Activated CD4-positive, alpha-beta T cell treated with anti-CD3 and anti-CD28 coated beads for 36 hours (primary cell): ENCODE results near the gene ANKRD49. TPM values are rescaled to one million over a fixed set of nuclear protein-coding genes. Genes with fewer than 3 reads are reported as not detected.
"Not testable (repeated sequence)": the region's sequence is repeated elsewhere in the genome, so short reads cannot be mapped to it uniquely, and the experiment has no call there.

ENCODE experiments used
- ATAC-seq: fragments of 200-7000 bp; cut with Tn5 transposase; one replicate; pipeline ENCODE4 v1.10.0; 2021; ENCODE audit warnings: mild to moderate bottlenecking, moderate library complexity
- CTCF ChIA-PET: fragments of 350-600 bp; sonication (Branson Sonifier 250); formaldehyde crosslinking; loops from one replicate; lab custom pipeline; 2021; ENCODE audit warnings: antibody characterized with exemption; lab: Charles Lee
- POLR2A ChIA-PET: fragments of 350-600 bp; sonication (Branson Sonifier 250); formaldehyde crosslinking; loops from one replicate; lab custom pipeline; 2021; ENCODE audit warnings: antibody characterized with exemption, inconsistent platforms; lab: Charles Lee
- DNase-seq: peaks from one replicate; pipeline ENCODE4 v3.0.0-alpha.2; 2020
- H3K27ac Mint-ChIP-seq: one replicate; pipeline ENCODE4 v1.8.0; 2021; ENCODE audit warnings: mixed read lengths
- H3K27me3 Mint-ChIP-seq: one replicate; pipeline ENCODE4 v1.8.0; 2021; ENCODE audit warnings: mixed read lengths
- H3K36me3 Mint-ChIP-seq: one replicate; pipeline ENCODE4 v1.8.0; 2021; ENCODE audit warnings: low read depth, mixed read lengths
- H3K4me1 Mint-ChIP-seq: one replicate; pipeline ENCODE4 v1.8.0; 2021; ENCODE audit warnings: mixed read lengths
- H3K4me3 Mint-ChIP-seq: one replicate; pipeline ENCODE4 v1.8.0; 2021; ENCODE audit warnings: mild to moderate bottlenecking, moderate library complexity, mixed read lengths
- H3K9me3 Mint-ChIP-seq: one replicate; pipeline ENCODE4 v1.8.0; 2021; ENCODE audit warnings: low read depth, mixed read lengths
- intact Hi-C, 2 experiments: fragments of 100-400 bp; cut with DNase I in 1 of 2; cut with micrococcal nuclease in 1 of 2; formaldehyde crosslinking; loops; one replicate each; pipeline versions ENCODE4 v1.14.2 to v1.15.1; 2022 to 2024; cut with DNase I, micrococcal nuclease
- total RNA-seq, 2 experiments: library from RNA; stranded (reverse); gene quantifications; one replicate each; pipeline ENCODE4 v1.2.3, GENCODE V29; 2021

ANKRD49 gene
- total RNA-seq, 2 experiments from 2014 or later, result 20.8 to 22.4 TPM

- POLR2A ChIA-PET, result no interaction called here
- CTCF ChIA-PET, result no interaction called here
- H3K36me3 Mint-ChIP-seq, result peaks cover 38% of the 10 kb centered on the region
Measured at GRCh38 chr11:94469416-94469815, 24.4 kb upstream of the ANKRD49 start.

DNA sequence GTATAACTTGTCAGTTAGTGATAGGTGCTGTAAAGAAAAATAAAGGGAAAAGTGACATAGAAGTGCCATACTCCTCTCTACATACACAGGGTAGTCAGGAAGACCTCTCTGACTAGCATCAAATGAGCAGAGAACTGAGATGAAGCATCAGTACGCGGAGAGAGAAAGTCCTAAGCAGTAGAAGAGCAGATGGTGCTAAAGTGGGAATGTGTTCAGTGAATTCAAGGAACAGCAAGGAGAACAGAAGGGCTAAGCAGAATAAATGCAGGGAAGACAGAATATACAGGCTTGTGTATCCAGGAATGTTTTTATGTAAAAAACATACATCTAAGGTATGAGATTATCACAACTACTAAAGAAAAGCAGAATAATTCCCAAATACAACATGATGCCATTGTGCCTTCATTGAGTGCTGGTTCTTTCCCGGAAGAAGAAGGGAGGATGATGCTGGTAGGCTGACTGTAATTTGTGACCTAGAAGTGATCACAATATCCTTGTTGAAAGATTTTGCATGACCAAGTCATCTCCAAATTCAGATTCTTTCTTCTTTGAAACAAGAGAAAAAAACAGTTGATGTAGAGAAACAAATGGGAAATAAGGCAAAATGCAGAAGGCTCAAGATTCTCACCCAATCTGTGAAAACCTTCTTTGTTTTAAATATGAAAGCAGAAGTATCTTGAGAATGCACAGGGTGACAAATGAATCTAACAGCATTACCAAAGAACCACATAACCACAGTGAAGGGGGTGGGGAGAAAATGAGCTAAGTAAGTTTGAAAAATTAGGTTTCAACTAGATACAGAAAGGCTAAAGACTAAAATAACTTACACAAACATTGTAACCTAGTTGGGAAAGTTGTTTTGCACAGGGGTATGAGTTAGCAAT, 20.6 kb upstream of the ANKRD49 start:
- intact Hi-C loops, result no loop called here
- POLR2A ChIA-PET, result no interaction called here
- ATAC-seq (peak; percentile 75), DNase-seq (peak; percentile 34)
- Mint-ChIP-seq H3K4me3 (no peak overlapping the region), H3K4me1 (peaks cover 24% of the 10 kb centered on the region), H3K27me3 (no peaks in the 10 kb centered on the region), H3K27ac (no peak overlapping the region), H3K36me3 (peaks cover 37% of the 10 kb centered on the region), H3K9me3 (no peaks in the 10 kb centered on the region)
- CTCF ChIA-PET, result no interaction called here

More at GRCh38 chr11:94469416-94469815, 24.4 kb upstream of the ANKRD49 start:
- H3K4me3 Mint-ChIP-seq, result no peak overlapping the region
- ATAC-seq, result peak; percentile 87
- H3K27ac Mint-ChIP-seq, result no peak overlapping the region
- peaks cover 16% of the 10 kb centered on the region for H3K4me1 Mint-ChIP-seq
- H3K27me3 Mint-ChIP-seq, result no peaks in the 10 kb centered on the region
- no peak for DNase-seq
- H3K9me3 Mint-ChIP-seq, result no peaks in the 10 kb centered on the region
- intact Hi-C loops, result no loop called here

DNA sequence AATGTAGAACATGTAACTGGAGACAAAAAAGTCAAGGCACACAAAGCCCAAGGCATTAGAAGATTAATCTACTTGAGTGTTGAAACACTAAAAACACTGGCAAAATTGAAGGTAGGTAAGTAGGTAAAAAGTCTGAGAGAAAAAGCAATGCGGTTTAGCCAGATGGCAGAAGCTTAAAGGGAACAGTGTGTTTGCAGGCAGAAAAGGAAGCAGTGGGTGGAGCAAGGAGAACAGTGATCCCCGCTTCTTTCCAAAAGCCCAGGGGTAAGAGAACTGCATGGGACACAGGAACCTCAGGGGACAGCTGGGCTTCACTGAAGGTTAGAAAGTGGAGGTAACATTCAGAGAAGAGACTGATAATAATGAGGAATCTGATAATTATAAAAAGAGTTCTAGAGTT, 16.2 kb upstream of the ANKRD49 start:
- H3K4me1 Mint-ChIP-seq, result peaks cover 20% of the 10 kb centered on the region
- intact Hi-C loops, result no loop called here
- H3K27me3 Mint-ChIP-seq, result no peaks in the 10 kb centered on the region
- no peaks in the 10 kb centered on the region for H3K9me3 Mint-ChIP-seq
- no peak for ATAC-seq
- H3K27ac Mint-ChIP-seq, result no peak overlapping the region
- H3K36me3 Mint-ChIP-seq, result peaks cover 51% of the 10 kb centered on the region
- ChIA-PET POLR2A (no interaction called here), CTCF (interaction anchor here (0.6 to 0.9 kb wide), 2 partner anchors 14 to 31 kb away, joined by 3 to 5 read pairs; no protein-coding TSS in a partner anchor)
- H3K4me3 Mint-ChIP-seq, result no peak overlapping the region
- no peak for DNase-seq

- no peak for ATAC-seq
- DNase-seq, result no peak
- intact Hi-C loops, result no loop called here
- H3K27ac Mint-ChIP-seq, result no peak overlapping the region
- H3K4me1 Mint-ChIP-seq, result peaks cover 7% of the 10 kb centered on the region
- H3K36me3 Mint-ChIP-seq, result peaks cover 50% of the 10 kb centered on the region
- no peaks in the 10 kb centered on the region for H3K9me3 Mint-ChIP-seq
- CTCF ChIA-PET, result no interaction called here
- H3K4me3 Mint-ChIP-seq, result no peak overlapping the region
- no peaks in the 10 kb centered on the region for H3K27me3 Mint-ChIP-seq
- POLR2A ChIA-PET, result no interaction called here
Measured at GRCh38 chr11:94481342-94481741, 12.4 kb upstream of the ANKRD49 start.

GRCh38 chr11:94486068-94486467, 7.7 kb upstream of the ANKRD49 start:
- peaks cover 60% of the 10 kb centered on the region for H3K36me3 Mint-ChIP-seq
- intact Hi-C loops, result no loop called here
- ChIA-PET CTCF (no interaction called here), POLR2A (no interaction called here)
- no peaks in the 10 kb centered on the region for H3K27me3 Mint-ChIP-seq
- no peaks in the 10 kb centered on the region for H3K9me3 Mint-ChIP-seq
- H3K4me3 Mint-ChIP-seq, result no peak overlapping the region
- DNase-seq (no peak), ATAC-seq (no peak)
- H3K4me1 Mint-ChIP-seq, result peaks cover 5% of the 10 kb centered on the region
- H3K27ac Mint-ChIP-seq, result no peak overlapping the region

- peak overlapping the region; percentile 94 for H3K4me3 Mint-ChIP-seq
- POLR2A ChIA-PET, result interaction anchor here (1.0 kb wide), 1 partner anchor 752 kb away, joined by 4 read pairs; the partner anchor contains the start of gene C11orf54
- ATAC-seq (peak; percentile 71), DNase-seq (no peak)
- CTCF ChIA-PET, result interaction anchor here (0.6 to 1.4 kb wide), 5 partner anchors 8 to 706 kb away, joined by 4 to 7 read pairs (median 4); no protein-coding TSS in a partner anchor
- peak overlapping the region; percentile 97 for H3K27ac Mint-ChIP-seq
- H3K36me3 Mint-ChIP-seq, result peaks cover 35% of the 10 kb centered on the region
- intact Hi-C loops, result loop anchor here (1.0 to 10.0 kb wide), 6 partner anchors 48 to 1298 kb away; partner anchors contain the start of genes CEP57 (in 2 of the 2), FUT4 (in 1 of the 2), MED17 (in 1 of the 2) and SLC36A4 (in 1 of the 2)
- no peaks in the 10 kb centered on the region for H3K9me3 Mint-ChIP-seq
- no peaks in the 10 kb centered on the region for H3K27me3 Mint-ChIP-seq
- H3K4me1 Mint-ChIP-seq, result peaks cover 24% of the 10 kb centered on the region
Measured at GRCh38 chr11:94494126-94494680, 419 bp downstream of the ANKRD49 start.

- Mint-ChIP-seq H3K4me1 (peaks cover 9% of the 10 kb centered on the region), H3K27ac (no peak overlapping the region), H3K4me3 (no peak overlapping the region), H3K9me3 (no peaks in the 10 kb centered on the region), H3K27me3 (no peaks in the 10 kb centered on the region), H3K36me3 (peaks cover 27% of the 10 kb centered on the region)
- ChIA-PET CTCF (interaction anchor here (0.6 to 1.0 kb wide), 3 partner anchors 12 to 605 kb away, joined by 3 read pairs; partner anchors contain the start of gene C11orf97), POLR2A (no interaction called here)
- intact Hi-C loops, result loop anchor here (10.0 kb wide), 2 partner anchors 575 to 1555 kb away; no protein-coding TSS in a partner anchor
- DNase-seq (no peak), ATAC-seq (no peak)
Measured at GRCh38 chr11:94500181-94500580, 6.4 kb downstream of the ANKRD49 start.

DNA sequence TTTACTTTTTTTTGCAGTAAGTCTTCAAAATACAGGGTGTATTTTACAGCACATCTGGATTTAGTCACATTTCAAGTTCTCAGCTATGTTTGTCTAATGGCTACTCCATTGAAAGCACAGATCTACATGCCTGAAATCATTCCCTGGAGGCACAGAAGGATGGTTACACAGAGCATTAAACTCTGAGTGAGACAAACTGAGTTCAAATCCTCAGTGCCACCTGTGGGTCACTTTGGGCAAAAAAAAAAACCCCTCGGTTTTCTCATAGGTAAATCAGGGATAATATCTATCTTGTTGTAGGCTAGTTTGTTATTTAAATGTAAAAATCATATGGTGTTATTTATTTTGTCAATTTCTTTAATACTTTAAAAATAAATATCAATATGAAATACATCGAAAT, 7.7 kb downstream of the ANKRD49 start:
- Mint-ChIP-seq H3K36me3 (peaks cover 24% of the 10 kb centered on the region), H3K27ac (no peak overlapping the region), H3K27me3 (no peaks in the 10 kb centered on the region), H3K4me3 (no peak overlapping the region), H3K9me3 (no peaks in the 10 kb centered on the region), H3K4me1 (peaks cover 3% of the 10 kb centered on the region)
- no peak for DNase-seq
- ChIA-PET POLR2A (no interaction called here), CTCF (interaction anchor here (0.7 to 1.0 kb wide), 2 partner anchors 9 to 607 kb away, joined by 3 to 4 read pairs; no protein-coding TSS in a partner anchor)
- no peak for ATAC-seq
- intact Hi-C loops, result loop anchor here (10.0 kb wide), 2 partner anchors 577 to 1557 kb away; no protein-coding TSS in a partner anchor

DNA sequence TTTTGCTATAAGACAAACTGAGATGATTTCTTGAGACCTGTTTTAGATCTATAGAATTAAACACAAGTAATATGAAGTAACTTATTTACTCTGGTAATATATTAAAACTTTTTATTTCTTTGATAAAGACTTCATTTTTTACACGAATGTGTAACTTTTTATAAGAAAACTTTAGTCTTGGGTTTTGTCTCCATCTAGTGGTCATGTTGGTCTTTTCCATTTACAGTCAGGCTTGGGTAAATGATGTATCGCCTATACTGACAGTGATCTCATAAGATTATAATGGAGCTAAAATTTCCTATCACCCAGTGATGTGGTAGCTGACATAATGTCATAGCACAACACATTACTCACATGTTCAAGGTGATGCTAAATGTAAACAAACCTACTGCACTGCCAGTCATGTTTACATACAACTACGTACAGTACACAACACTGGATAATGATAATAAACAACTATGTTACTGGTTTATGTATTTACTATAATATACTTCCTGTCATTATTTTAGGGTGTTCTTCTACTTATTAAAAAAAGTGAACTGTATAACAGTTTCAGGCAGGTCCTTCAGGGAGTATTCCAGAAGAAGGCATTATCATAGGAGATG, 11.0 kb downstream of the ANKRD49 start:
- H3K4me3 Mint-ChIP-seq, result no peak overlapping the region
- H3K36me3 Mint-ChIP-seq, result peaks cover 2% of the 10 kb centered on the region
- H3K27me3 Mint-ChIP-seq, result peaks cover 3% of the 10 kb centered on the region
- DNase-seq (no peak), ATAC-seq (peak; percentile 72)
- H3K27ac Mint-ChIP-seq, result no peak overlapping the region
- H3K9me3 Mint-ChIP-seq, result no peaks in the 10 kb centered on the region
- intact Hi-C loops, result loop anchor here (1.0 to 10.0 kb wide), 7 partner anchors 179 to 1560 kb away; no protein-coding TSS in a partner anchor
- ChIA-PET CTCF (interaction anchor here (0.6 to 2.9 kb wide), 20 partner anchors 10 to 1276 kb away, joined by 3 to 23 read pairs (median 3); partner anchors contain the start of gene PANX1), POLR2A (no interaction called here)
- no peaks in the 10 kb centered on the region for H3K4me1 Mint-ChIP-seq

DNA sequence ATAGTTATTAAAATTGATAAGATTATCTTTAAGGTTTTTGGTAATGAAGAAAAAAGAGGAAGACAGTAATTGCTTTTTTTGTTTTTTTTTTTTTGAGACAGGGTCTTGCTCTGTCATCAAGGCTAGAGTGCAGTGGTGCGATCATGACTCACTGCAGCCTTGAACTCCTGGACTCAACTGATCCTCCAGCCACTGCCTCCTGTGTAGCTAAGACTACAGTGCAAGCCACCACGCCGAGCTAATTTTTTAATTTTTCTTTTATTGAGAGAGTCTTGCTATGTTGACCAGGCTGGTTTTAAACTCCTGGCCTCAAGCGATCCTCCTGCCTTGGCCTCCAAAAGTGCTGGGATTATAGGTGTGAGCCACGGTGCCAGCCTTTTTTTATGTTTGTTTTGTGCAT, 12.7 kb downstream of the ANKRD49 start:
- ATAC-seq, H3K4me1 Mint-ChIP-seq, H3K27me3 Mint-ChIP-seq, H3K9me3 Mint-ChIP-seq, H3K36me3 Mint-ChIP-seq, H3K27ac Mint-ChIP-seq, POLR2A ChIA-PET, H3K4me3 Mint-ChIP-seq, DNase-seq: not testable (repeated sequence)
- intact Hi-C loops, result loop anchor here (1.0 to 10.0 kb wide), 3 partner anchors 335 to 1562 kb away; no protein-coding TSS in a partner anchor
- CTCF ChIA-PET, result interaction anchor here (0.8 to 1.1 kb wide), 3 partner anchors 10 to 612 kb away, joined by 3 to 4 read pairs (median 3); no protein-coding TSS in a partner anchor

- Mint-ChIP-seq H3K27ac (no peak overlapping the region), H3K4me3 (no peak overlapping the region), H3K36me3 (no peaks in the 10 kb centered on the region), H3K4me1 (peaks cover 6% of the 10 kb centered on the region), H3K9me3 (no peaks in the 10 kb centered on the region), H3K27me3 (peaks cover 11% of the 10 kb centered on the region)
- ATAC-seq (no peak), DNase-seq (no peak)
- intact Hi-C loops, result loop anchor here (10.0 kb wide), 2 partner anchors 583 to 1563 kb away; no protein-coding TSS in a partner anchor
- ChIA-PET CTCF (interaction anchor here (0.8 to 1.4 kb wide), 3 partner anchors 15 to 612 kb away, joined by 3 to 7 read pairs (median 3); no protein-coding TSS in a partner anchor), POLR2A (no interaction called here)
Measured at GRCh38 chr11:94507485-94507884, 13.7 kb downstream of the ANKRD49 start.
